HCT116 (cell line): ENCODE data around the gene DBNDD2.

Source experiments
- CEBPB ChIP-seq: IDR thresholded peaks from 2 replicates; pipeline ENCODE4 v1.6.1; 2012; ENCODE audit warnings: low read depth
- EGR1 ChIP-seq: IDR thresholded peaks from 2 replicates; pipeline ENCODE4 v1.6.1; 2012; ENCODE audit warnings: low read depth
- EZH2 ChIP-seq: fragments of 200-600 bp; sonication (generic); IDR thresholded peaks from 2 replicates; pipeline ENCODE4 v1.6.1; 2017; ENCODE audit warnings: antibody characterized with exemption, mixed run types
- POLR2A ChIP-seq: IDR thresholded peaks from 2 replicates; pipeline ENCODE4 v1.7.0; 2011; ENCODE audit warnings: borderline replicate concordance; ENCODE audit not compliant: insufficient read depth, insufficient read length; ENCODE audit errors: extremely low read depth
- POLR2AphosphoS5 ChIP-seq: IDR thresholded peaks from 2 replicates; pipeline ENCODE4 v1.6.1; 2011; ENCODE audit warnings: mild to moderate bottlenecking, low read depth, low read length, moderate library complexity
- SIN3A ChIP-seq: IDR thresholded peaks from 2 replicates; pipeline ENCODE4 v1.6.1; 2012; ENCODE audit warnings: low read depth
- SP1 ChIP-seq: IDR thresholded peaks from 2 replicates; pipeline ENCODE4 v1.6.1; 2012; ENCODE audit warnings: low read depth
- ZNF274 ChIP-seq: fragments of 200-500 bp; sonication (Bioruptor generic); IDR thresholded peaks from 2 replicates; pipeline ENCODE4 v1.6.1; 2014; ENCODE audit warnings: mild to moderate bottlenecking, low read depth, low read length, inconsistent platforms
- TF ChIP-seq, protein P1 (sequence below), 3 experiments: fragments of 200-600 bp in 1 of 3; sonication (generic) in 1 of 3; IDR thresholded peaks in 2 of 3; conservative IDR thresholded peaks in 1 of 3; 2 replicates each; pipeline ENCODE4 v1.5.1; 2012 to 2017; ENCODE audit warnings: low read depth in 2 of 3, low read length in 2 of 3, antibody characterized with exemption in 1 of 3, borderline replicate concordance in 1 of 3, control low read depth in 1 of 3, mild to moderate bottlenecking in 1 of 3, mixed read lengths in 1 of 3, mixed run types in 1 of 3, moderate library complexity in 1 of 3; ENCODE audit not compliant: insufficient read depth in 1 of 3
- TF ChIP-seq, protein P2 (sequence below): IDR thresholded peaks from 2 replicates; pipeline ENCODE4 v1.6.1; 2012
- TF ChIP-seq, protein P3 (sequence below): IDR thresholded peaks from 2 replicates; pipeline ENCODE4 v1.6.1; 2012; ENCODE audit warnings: low read depth

DNA sequence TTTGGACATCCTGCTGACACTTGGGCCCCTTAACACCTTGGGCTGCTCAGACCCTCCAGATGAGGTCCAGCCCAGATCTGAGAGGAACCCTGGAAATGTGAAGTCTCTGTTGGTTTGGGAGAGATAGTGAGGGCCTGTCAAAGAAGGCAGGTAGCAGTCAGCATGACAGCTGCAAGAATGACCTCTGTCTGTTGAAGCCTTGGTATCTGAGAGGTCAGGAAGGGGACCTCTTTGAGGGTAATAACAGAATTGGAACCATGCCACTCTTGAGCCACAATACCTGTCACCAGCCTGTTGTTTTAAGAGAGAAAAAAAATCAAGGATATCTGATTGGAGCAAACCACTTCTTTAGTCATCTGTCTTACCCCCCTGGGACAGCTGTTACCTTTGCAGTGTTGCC lies 41.0 kb upstream of the DBNDD2 start:
- TF ChIP-seq, protein P1, sequence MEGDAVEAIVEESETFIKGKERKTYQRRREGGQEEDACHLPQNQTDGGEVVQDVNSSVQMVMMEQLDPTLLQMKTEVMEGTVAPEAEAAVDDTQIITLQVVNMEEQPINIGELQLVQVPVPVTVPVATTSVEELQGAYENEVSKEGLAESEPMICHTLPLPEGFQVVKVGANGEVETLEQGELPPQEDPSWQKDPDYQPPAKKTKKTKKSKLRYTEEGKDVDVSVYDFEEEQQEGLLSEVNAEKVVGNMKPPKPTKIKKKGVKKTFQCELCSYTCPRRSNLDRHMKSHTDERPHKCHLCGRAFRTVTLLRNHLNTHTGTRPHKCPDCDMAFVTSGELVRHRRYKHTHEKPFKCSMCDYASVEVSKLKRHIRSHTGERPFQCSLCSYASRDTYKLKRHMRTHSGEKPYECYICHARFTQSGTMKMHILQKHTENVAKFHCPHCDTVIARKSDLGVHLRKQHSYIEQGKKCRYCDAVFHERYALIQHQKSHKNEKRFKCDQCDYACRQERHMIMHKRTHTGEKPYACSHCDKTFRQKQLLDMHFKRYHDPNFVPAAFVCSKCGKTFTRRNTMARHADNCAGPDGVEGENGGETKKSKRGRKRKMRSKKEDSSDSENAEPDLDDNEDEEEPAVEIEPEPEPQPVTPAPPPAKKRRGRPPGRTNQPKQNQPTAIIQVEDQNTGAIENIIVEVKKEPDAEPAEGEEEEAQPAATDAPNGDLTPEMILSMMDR (IDR thresholded peaks at IDR 0.05 in 2 of 3, conservative IDR thresholded peaks at IDR 0.05 in 1 of 3; ENCODE audit: borderline replicate concordance in 1 of 3, insufficient read depth in 1 of 3, low read depth in 2 of 3, low read length in 2 of 3): no peak
- no peak for TF ChIP-seq POLR2AphosphoS5
- TF ChIP-seq, protein P2, sequence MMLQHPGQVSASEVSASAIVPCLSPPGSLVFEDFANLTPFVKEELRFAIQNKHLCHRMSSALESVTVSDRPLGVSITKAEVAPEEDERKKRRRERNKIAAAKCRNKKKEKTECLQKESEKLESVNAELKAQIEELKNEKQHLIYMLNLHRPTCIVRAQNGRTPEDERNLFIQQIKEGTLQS: no peak
- TF ChIP-seq ZNF274: no peak
- TF ChIP-seq CEBPB: no peak
- TF ChIP-seq SP1: no peak
- TF ChIP-seq POLR2A: no peak
- TF ChIP-seq, protein P3, sequence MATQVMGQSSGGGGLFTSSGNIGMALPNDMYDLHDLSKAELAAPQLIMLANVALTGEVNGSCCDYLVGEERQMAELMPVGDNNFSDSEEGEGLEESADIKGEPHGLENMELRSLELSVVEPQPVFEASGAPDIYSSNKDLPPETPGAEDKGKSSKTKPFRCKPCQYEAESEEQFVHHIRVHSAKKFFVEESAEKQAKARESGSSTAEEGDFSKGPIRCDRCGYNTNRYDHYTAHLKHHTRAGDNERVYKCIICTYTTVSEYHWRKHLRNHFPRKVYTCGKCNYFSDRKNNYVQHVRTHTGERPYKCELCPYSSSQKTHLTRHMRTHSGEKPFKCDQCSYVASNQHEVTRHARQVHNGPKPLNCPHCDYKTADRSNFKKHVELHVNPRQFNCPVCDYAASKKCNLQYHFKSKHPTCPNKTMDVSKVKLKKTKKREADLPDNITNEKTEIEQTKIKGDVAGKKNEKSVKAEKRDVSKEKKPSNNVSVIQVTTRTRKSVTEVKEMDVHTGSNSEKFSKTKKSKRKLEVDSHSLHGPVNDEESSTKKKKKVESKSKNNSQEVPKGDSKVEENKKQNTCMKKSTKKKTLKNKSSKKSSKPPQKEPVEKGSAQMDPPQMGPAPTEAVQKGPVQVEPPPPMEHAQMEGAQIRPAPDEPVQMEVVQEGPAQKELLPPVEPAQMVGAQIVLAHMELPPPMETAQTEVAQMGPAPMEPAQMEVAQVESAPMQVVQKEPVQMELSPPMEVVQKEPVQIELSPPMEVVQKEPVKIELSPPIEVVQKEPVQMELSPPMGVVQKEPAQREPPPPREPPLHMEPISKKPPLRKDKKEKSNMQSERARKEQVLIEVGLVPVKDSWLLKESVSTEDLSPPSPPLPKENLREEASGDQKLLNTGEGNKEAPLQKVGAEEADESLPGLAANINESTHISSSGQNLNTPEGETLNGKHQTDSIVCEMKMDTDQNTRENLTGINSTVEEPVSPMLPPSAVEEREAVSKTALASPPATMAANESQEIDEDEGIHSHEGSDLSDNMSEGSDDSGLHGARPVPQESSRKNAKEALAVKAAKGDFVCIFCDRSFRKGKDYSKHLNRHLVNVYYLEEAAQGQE: no peak
- no peak for TF ChIP-seq EZH2
- no peak for TF ChIP-seq SIN3A
- no peak for TF ChIP-seq EGR1
